Neural crest cell (in vitro differentiated cells): ENCODE data around the gene F10. TPM values are rescaled to one million over a fixed set of nuclear protein-coding genes. Genes with fewer than 3 reads are reported as not detected.
"Not testable (repeated sequence)": the region's sequence is repeated elsewhere in the genome, so short reads cannot be mapped to it uniquely, and the experiment has no call there.

Source experiments
- DNase-seq: peaks from one replicate; pipeline ENCODE4 v3.0.0; 2021; ENCODE audit warnings: low read depth, mixed read lengths, low spot score
- H3K27ac Mint-ChIP-seq: one replicate; pipeline ENCODE4 v1.8.0; 2021; ENCODE audit warnings: mild to moderate bottlenecking, mixed read lengths; ENCODE audit not compliant: unreplicated experiment
- H3K27me3 Mint-ChIP-seq: 2 replicates; pipeline ENCODE4 v1.8.0; 2021; ENCODE audit warnings: low read depth, mild to moderate bottlenecking, mixed read lengths
- H3K36me3 Mint-ChIP-seq: 2 replicates; pipeline ENCODE4 v1.8.0; 2021; ENCODE audit warnings: low read depth, mild to moderate bottlenecking, mixed read lengths
- H3K4me1 Mint-ChIP-seq: 2 replicates; pipeline ENCODE4 v1.8.0; 2021; ENCODE audit warnings: mixed read lengths
- H3K4me3 Mint-ChIP-seq: one replicate; pipeline ENCODE4 v1.8.0; 2021; ENCODE audit warnings: mild to moderate bottlenecking, mixed read lengths
- H3K9me3 Mint-ChIP-seq: 2 replicates; pipeline ENCODE4 v1.8.0; 2021; ENCODE audit warnings: mixed read lengths
- total RNA-seq: library from RNA; stranded (reverse); gene quantifications from 2 replicates; pipeline ENCODE4 v1.2.1, GENCODE V29; 2021
- TF ChIP-seq, protein P1 (sequence below): fragments of 200-600 bp; sonication (generic); conservative IDR thresholded peaks from 2 replicates; pipeline ENCODE4 v1.5.0; 2021; ENCODE audit warnings: antibody characterized with exemption, mild to moderate bottlenecking

F10 gene
- total RNA-seq, 1 donor from 2014 or later = 0.89 TPM

- H3K4me3 Mint-ChIP-seq = no peak overlapping the region
- H3K9me3 Mint-ChIP-seq = no peaks in the 10 kb centered on the region
- no peak for DNase-seq
- H3K4me1 Mint-ChIP-seq = peaks cover 10% of the 10 kb centered on the region
- no peaks in the 10 kb centered on the region for H3K36me3 Mint-ChIP-seq
- peak overlapping the region; percentile 24 for H3K27ac Mint-ChIP-seq
- TF ChIP-seq, protein P1, sequence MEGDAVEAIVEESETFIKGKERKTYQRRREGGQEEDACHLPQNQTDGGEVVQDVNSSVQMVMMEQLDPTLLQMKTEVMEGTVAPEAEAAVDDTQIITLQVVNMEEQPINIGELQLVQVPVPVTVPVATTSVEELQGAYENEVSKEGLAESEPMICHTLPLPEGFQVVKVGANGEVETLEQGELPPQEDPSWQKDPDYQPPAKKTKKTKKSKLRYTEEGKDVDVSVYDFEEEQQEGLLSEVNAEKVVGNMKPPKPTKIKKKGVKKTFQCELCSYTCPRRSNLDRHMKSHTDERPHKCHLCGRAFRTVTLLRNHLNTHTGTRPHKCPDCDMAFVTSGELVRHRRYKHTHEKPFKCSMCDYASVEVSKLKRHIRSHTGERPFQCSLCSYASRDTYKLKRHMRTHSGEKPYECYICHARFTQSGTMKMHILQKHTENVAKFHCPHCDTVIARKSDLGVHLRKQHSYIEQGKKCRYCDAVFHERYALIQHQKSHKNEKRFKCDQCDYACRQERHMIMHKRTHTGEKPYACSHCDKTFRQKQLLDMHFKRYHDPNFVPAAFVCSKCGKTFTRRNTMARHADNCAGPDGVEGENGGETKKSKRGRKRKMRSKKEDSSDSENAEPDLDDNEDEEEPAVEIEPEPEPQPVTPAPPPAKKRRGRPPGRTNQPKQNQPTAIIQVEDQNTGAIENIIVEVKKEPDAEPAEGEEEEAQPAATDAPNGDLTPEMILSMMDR = no peak
- H3K27me3 Mint-ChIP-seq = peaks cover 40% of the 10 kb centered on the region
These were observed 38.4 kb downstream of the F10 start for GRCh38 chr13:113160983-113161382.

DNA sequence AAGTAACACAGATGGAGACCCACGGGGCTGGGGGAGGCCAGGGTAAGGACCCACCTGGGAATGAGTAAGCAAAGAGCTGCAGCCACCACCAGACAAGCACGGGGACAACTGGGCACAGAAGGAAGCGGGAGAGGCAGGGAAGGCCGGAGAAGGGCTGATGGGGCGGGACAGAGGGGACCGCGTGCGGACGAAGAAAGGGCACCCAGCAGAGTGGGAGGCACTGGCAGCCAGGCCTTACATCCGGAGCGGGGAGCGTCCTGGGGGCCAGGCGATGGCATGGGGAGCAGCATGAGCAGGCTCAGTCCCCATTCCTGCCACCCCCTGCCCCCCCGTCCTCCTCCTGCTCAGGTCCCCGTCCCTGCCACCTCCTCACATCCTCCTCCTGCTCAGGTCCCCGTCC, 38.8 kb downstream of the F10 start:
- no peaks in the 10 kb centered on the region for H3K9me3 Mint-ChIP-seq
- peaks cover 40% of the 10 kb centered on the region for H3K27me3 Mint-ChIP-seq
- no peaks in the 10 kb centered on the region for H3K36me3 Mint-ChIP-seq
- no peak for DNase-seq
- TF ChIP-seq, protein P1 = no peak
- H3K4me1 Mint-ChIP-seq = peaks cover 10% of the 10 kb centered on the region
- H3K4me3 Mint-ChIP-seq = no peak overlapping the region
- peak overlapping the region; percentile 24 for H3K27ac Mint-ChIP-seq

DNA sequence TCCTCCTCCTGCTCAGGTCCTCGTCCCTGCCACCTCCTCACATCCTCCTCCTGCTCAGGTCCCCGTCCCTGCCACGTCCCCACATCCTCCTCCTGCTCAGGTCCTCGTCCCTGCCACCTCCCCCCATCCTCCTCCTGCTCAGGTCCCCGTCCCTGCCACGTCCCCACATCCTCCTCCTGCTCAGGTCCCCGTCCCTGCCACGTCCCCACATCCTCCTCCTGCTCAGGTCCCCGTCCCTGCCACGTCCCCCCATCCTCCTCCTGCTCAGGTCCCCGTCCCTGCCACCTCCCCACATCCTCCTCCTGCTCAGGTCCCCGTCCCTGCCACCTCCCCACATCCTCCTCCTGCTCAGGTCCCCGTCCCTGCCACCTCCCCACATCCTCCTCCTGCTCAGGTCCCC, 39.4 kb downstream of the F10 start:
- H3K4me3 Mint-ChIP-seq, H3K9me3 Mint-ChIP-seq, H3K36me3 Mint-ChIP-seq, DNase-seq, H3K27ac Mint-ChIP-seq: not testable (repeated sequence)
- H3K27me3 Mint-ChIP-seq = peaks cover 38% of the 10 kb centered on the region
- peaks cover 10% of the 10 kb centered on the region for H3K4me1 Mint-ChIP-seq

- H3K9me3 Mint-ChIP-seq = no peaks in the 10 kb centered on the region
- TF ChIP-seq, protein P1 = no peak
- peaks cover 9% of the 10 kb centered on the region for H3K36me3 Mint-ChIP-seq
- no peak overlapping the region for H3K4me3 Mint-ChIP-seq
- no peak overlapping the region for H3K27ac Mint-ChIP-seq
- H3K27me3 Mint-ChIP-seq = peaks cover 32% of the 10 kb centered on the region
- no peak for DNase-seq
- peaks cover 10% of the 10 kb centered on the region for H3K4me1 Mint-ChIP-seq
These were observed 40.4 kb downstream of the F10 start for GRCh38 chr13:113162783-113163685.

- H3K4me1 Mint-ChIP-seq = peaks cover 5% of the 10 kb centered on the region
- no peak for DNase-seq
- no peak overlapping the region for H3K27ac Mint-ChIP-seq
These were observed 41.9 kb downstream of the F10 start for GRCh38 chr13:113164492-113164891.

More at GRCh38 chr13:113164492-113164891, 41.9 kb downstream of the F10 start:
- H3K9me3 Mint-ChIP-seq = no peaks in the 10 kb centered on the region
- H3K27me3 Mint-ChIP-seq = peaks cover 29% of the 10 kb centered on the region
- TF ChIP-seq, protein P1 = no peak
- H3K4me3 Mint-ChIP-seq = no peak overlapping the region
- H3K36me3 Mint-ChIP-seq = peaks cover 20% of the 10 kb centered on the region
